DMS53 treated with DMSO at 0.1 percent for 48 hours (cell line): ENCODE results near the gene ZDHHC5.

Experiments used
- DNase-seq: peaks from one replicate; lab custom pipeline; 2025; ENCODE audit not compliant: unreplicated experiment; lab: John Stamatoyannopoulos, UW

Gene ZDHHC5

GRCh38 chr11:57667736-57668433 lies at the start of gene ZDHHC5:
TSS of gene ZDHHC5 (plus strand) at chr11:57668114. CDS start at chr11:57673091, 4,977 bp downstream.
- peak; percentile 74 for DNase-seq

- DNase-seq = no peak
Observed at GRCh38 chr11:57618438-57618837, 49.5 kb upstream of the ZDHHC5 start.

- no peak for DNase-seq
Observed at GRCh38 chr11:57619331-57619730, 48.6 kb upstream of the ZDHHC5 start.

GRCh38 chr11:57620467-57620866 lies 47.4 kb upstream of the ZDHHC5 start:
- no peak for DNase-seq

GRCh38 chr11:57622263-57622662 lies 45.7 kb upstream of the ZDHHC5 start:
- DNase-seq = no peak

GRCh38 chr11:57624864-57625263 lies 43.0 kb upstream of the ZDHHC5 start:
- no peak for DNase-seq

GRCh38 chr11:57626895-57627294 lies 41.0 kb upstream of the ZDHHC5 start:
- DNase-seq = no peak

- no peak for DNase-seq
Observed at GRCh38 chr11:57630171-57630570, 37.7 kb upstream of the ZDHHC5 start.

GRCh38 chr11:57632116-57632515 lies 35.8 kb upstream of the ZDHHC5 start:
- DNase-seq = no peak

GRCh38 chr11:57633394-57634070 lies 34.4 kb upstream of the ZDHHC5 start:
- no peak for DNase-seq

GRCh38 chr11:57634311-57634710 lies 33.6 kb upstream of the ZDHHC5 start:
- DNase-seq = no peak

GRCh38 chr11:57635246-57635645 lies 32.7 kb upstream of the ZDHHC5 start:
- no peak for DNase-seq

- DNase-seq = no peak
Observed at GRCh38 chr11:57637626-57638004, 30.3 kb upstream of the ZDHHC5 start.

GRCh38 chr11:57638005-57638781 lies 29.7 kb upstream of the ZDHHC5 start:
- DNase-seq = no peak

- no peak for DNase-seq
Observed at GRCh38 chr11:57638811-57639320, 29.0 kb upstream of the ZDHHC5 start.

GRCh38 chr11:57639321-57640067 lies 28.4 kb upstream of the ZDHHC5 start:
- DNase-seq = no peak

- DNase-seq = no peak
Observed at GRCh38 chr11:57640068-57640800, 27.7 kb upstream of the ZDHHC5 start.

GRCh38 chr11:57641011-57641807 lies 26.7 kb upstream of the ZDHHC5 start:
- peak; percentile 4 for DNase-seq

GRCh38 chr11:57643802-57644201 lies 24.1 kb upstream of the ZDHHC5 start:
- no peak for DNase-seq
